Heart left ventricle (tissue), 16 donors: ENCODE results near the gene RNF182. TPM values are rescaled to one million over a fixed set of nuclear protein-coding genes. Genes with fewer than 3 reads are reported as not detected.
"Not testable (repeated sequence)": the region's sequence is repeated elsewhere in the genome, so short reads cannot be mapped to it uniquely, and the experiment has no call there.

Experiments
- ATAC-seq, 4 donors: fragments of 200-7000 bp; cut with Tn5 transposase; one replicate each; pipeline ENCODE4 v1.9.1; 2020 to 2022; ENCODE audit warnings: moderate library complexity in 4 of 4, mild to moderate bottlenecking in 3 of 4, moderate number of reproducible peaks in 1 of 4
- DNase-seq, 5 donors: peaks; one replicate each; pipeline ENCODE4 v3.0.0-alpha.2; 2020
- H3K27ac ChIP-seq, 12 donors: fragments of 200-600 bp; sonication (generic) in 4 of 12; one replicate each; pipeline versions ENCODE4 v1.5.0 to v1.8.0; 2016 to 2022; ENCODE audit warnings: mild to moderate bottlenecking in 2 of 12
- H3K27me3 ChIP-seq, 9 donors: fragments of 200-600 bp; sonication (generic) in 2 of 9; one replicate each; pipeline versions ENCODE4 v1.5.1 to v1.8.0; 2016 to 2022; ENCODE audit warnings: mild to moderate bottlenecking in 3 of 9
- H3K36me3 ChIP-seq, 9 donors: fragments of 200-600 bp; sonication (generic) in 2 of 9; one replicate each; pipeline versions ENCODE4 v1.5.0 to v1.8.0; 2018 to 2022; ENCODE audit warnings: mild to moderate bottlenecking in 2 of 9
- H3K4me1 ChIP-seq, 12 donors: fragments of 200-600 bp; sonication (generic) in 4 of 12; one replicate each; pipeline versions ENCODE4 v1.5.0 to v1.8.0; 2016 to 2022; ENCODE audit warnings: mild to moderate bottlenecking in 3 of 12
- H3K4me3 ChIP-seq, 12 donors: fragments of 200-600 bp; sonication (generic) in 4 of 12; one replicate each; pipeline versions ENCODE4 v1.5.0 to v1.8.0; 2017 to 2022; ENCODE audit warnings: mild to moderate bottlenecking in 9 of 12, moderate library complexity in 4 of 12
- H3K9me3 ChIP-seq, 12 donors: fragments of 200-600 bp; sonication (generic) in 4 of 12; one replicate each; pipeline versions ENCODE4 v1.5.0 to v1.8.0; 2016 to 2022; ENCODE audit warnings: mild to moderate bottlenecking in 1 of 12
- CTCF ChIP-seq, 12 donors: fragments of 200-600 bp; sonication (generic) in 4 of 12; IDR thresholded peaks; one replicate each; pipeline versions ENCODE4 v1.5.0 to v1.8.0; 2018 to 2022; ENCODE audit warnings: antibody characterized with exemption in 12 of 12, mild to moderate bottlenecking in 5 of 12
- POLR2A ChIP-seq, 2 donors: fragments of 450-650 bp; IDR thresholded peaks; one replicate each; pipeline ENCODE4 v1.6.1; 2017; ENCODE audit warnings: antibody characterized with exemption in 2 of 2, mild to moderate bottlenecking in 2 of 2, moderate library complexity in 2 of 2
- WGBS, 4 donors: extraction: QIAGEN DNeasy Blood & Tissue Kit in 2 of 4; methylation state at CpG; one replicate each; pipeline versions ENCODE4 v1.1.5 to v1.1.7; 2013 to 2018; 5-methylcytosine and 5-hydroxymethylcytosine counted together
- intact Hi-C, 10 donors: fragments of 100-400 bp; cut with DNase I; formaldehyde crosslinking; loops; one replicate each; pipeline versions ENCODE4 v1.11.1 to v1.14.2; 2022
- polyA plus RNA-seq, 2 donors: library from polyadenylated mRNA; stranded (reverse); fragments of 200-250 nt; gene quantifications; one replicate each; pipeline ENCODE4 v1.2.3, GENCODE V29; 2013
- total RNA-seq, 9 donors: library from RNA; depleted of rRNA in 2 of 9; stranded (reverse); fragments of >200 nt in 2 of 9; fragmentation: NEBNext Ultra II Directional in 3 of 9; extraction: Animal tissue kit (Norgen Biotek cat#: 25700) in 3 of 9; gene quantifications; one replicate each; pipeline versions ENCODE4 v1.1.0 to v1.2.4, GENCODE V29; 2016 to 2023
- donor health status: ischemic (EF 13 %, LVEDD 7.1; RV severe dilation, severe dysfunction).
- donor health status: healthy with polysubstance abuse.
- donor health status: DM: no; HTN: yes; CAD: no.
- donor health status: DM: no; HTN: no; CAD: no.
- donor health status: ischemic (EF 25% LVEDD 6.9; RV normal size, moderate dysfunction).
- donor health status: ischemic (EF 25% LVEDD 5.7; RV mildly dilated, moderate dysfunction).
- donor health status: healthy.
- donor health status: DM: yes; HTN: yes; CAD: no.
- donor health status: ischemic (EF 35%, LVEDD 5.7; RV mildly dilated, moderate dysfunction).
- donor health status: nonischemic (EF 11% LVEDD 7.7; RV severe dilation, severe dysfunction).
- donor health status: DM: yes; HTN: yes; CAD: no.
- donor health status: PGD.
- donor health status: ischemic (EF 29% LVEDD 5.4; RV normal size, mild dysfunction).
- donor health status: nonischemic (EF 23%, LVEDD 6.1; RV moderate dilation, normal function).

RNF182 gene
- total and polyA plus RNA-seq, 11 donors: 0.07 to 0.75 (median 0.39) TPM; not detected in 8

- 67 to 77% (median 70%) methylated on average over 5 of the region's 5 CpGs for WGBS, 4 donors
- Histone ChIP-seq H3K27me3 (peaks cover 0 to 4% (median 0%) of the 10 kb centered on the region in 9 donors), H3K4me3 (no peak overlapping the region), H3K36me3 (no peaks in the 10 kb centered on the region), H3K27ac (no peak overlapping the region), H3K4me1 (no peaks in the 10 kb centered on the region), H3K9me3 (peaks cover 0 to 7% (median 0%) of the 10 kb centered on the region in 12 donors)
- TF ChIP-seq CTCF (IDR thresholded peaks at IDR 0.05) (no peak), POLR2A (IDR thresholded peaks at IDR 0.05) (no peak)
- intact Hi-C loops: no loop called here
- no peak for ATAC-seq
- DNase-seq: no peak
Measured at GRCh38 chr6:14016935-14017625, 92.3 kb downstream of the RNF182 start.

- no peak for ATAC-seq
- H3K9me3 ChIP-seq: no peaks in the 10 kb centered on the region
- 90 to 95% (median 93%) methylated on average over 18 to 46 of the region's 46 CpGs for WGBS, 4 donors
- peaks cover 0 to 4% (median 0%) of the 10 kb centered on the region in 9 donors for H3K27me3 ChIP-seq
- no peaks in the 10 kb centered on the region for H3K36me3 ChIP-seq
- H3K27ac ChIP-seq: no peak overlapping the region
- TF ChIP-seq POLR2A (IDR thresholded peaks at IDR 0.05) (no peak), CTCF (IDR thresholded peaks at IDR 0.05) (no peak)
- intact Hi-C loops: no loop called here
- H3K4me3 ChIP-seq: no peak overlapping the region
- DNase-seq: no peak
- no peaks in the 10 kb centered on the region for H3K4me1 ChIP-seq
Measured at GRCh38 chr6:14017626-14018475, 93.1 kb downstream of the RNF182 start.

- H3K27me3 ChIP-seq, H3K4me3 ChIP-seq, H3K9me3 ChIP-seq, ATAC-seq, H3K27ac ChIP-seq, H3K4me1 ChIP-seq, intact Hi-C loops, H3K36me3 ChIP-seq, DNase-seq: not testable (repeated sequence)
- WGBS, 4 donors: 63 to 94% (median 88%) methylated on average over 6 of the region's 6 CpGs
Measured at GRCh38 chr6:14018559-14018958, 93.8 kb downstream of the RNF182 start.

- intact Hi-C loops: no loop called here
- Histone ChIP-seq H3K27ac (no peak overlapping the region), H3K27me3 (peaks cover 0 to 4% (median 0%) of the 10 kb centered on the region in 9 donors), H3K9me3 (no peaks in the 10 kb centered on the region), H3K36me3 (no peaks in the 10 kb centered on the region), H3K4me3 (no peak overlapping the region), H3K4me1 (no peaks in the 10 kb centered on the region)
- ATAC-seq (no peak), DNase-seq (no peak)
- WGBS, 4 donors: 95 to 100% (median 96%) methylated on average over 2 of the region's 2 CpGs
- TF ChIP-seq POLR2A (IDR thresholded peaks at IDR 0.05): no peak
- no peak for TF ChIP-seq CTCF (IDR thresholded peaks at IDR 0.05)
Measured at GRCh38 chr6:14020551-14020950, 95.8 kb downstream of the RNF182 start.
